ENCODE data around the gene PCNT. TPM values are rescaled to one million over a fixed set of nuclear protein-coding genes. Genes with fewer than 3 reads are reported as not detected.
A peak's percentile ranks its signal among the peaks of the same experiment; 100 is the strongest.

Gene PCNT
- total and polyA plus RNA-seq, 9 of the 15 experiments (the other 6 are each of a cell fraction or from before 2014, with no cell fraction given): 9.1 to 53.5 (median 31.3) TPM

DNA sequence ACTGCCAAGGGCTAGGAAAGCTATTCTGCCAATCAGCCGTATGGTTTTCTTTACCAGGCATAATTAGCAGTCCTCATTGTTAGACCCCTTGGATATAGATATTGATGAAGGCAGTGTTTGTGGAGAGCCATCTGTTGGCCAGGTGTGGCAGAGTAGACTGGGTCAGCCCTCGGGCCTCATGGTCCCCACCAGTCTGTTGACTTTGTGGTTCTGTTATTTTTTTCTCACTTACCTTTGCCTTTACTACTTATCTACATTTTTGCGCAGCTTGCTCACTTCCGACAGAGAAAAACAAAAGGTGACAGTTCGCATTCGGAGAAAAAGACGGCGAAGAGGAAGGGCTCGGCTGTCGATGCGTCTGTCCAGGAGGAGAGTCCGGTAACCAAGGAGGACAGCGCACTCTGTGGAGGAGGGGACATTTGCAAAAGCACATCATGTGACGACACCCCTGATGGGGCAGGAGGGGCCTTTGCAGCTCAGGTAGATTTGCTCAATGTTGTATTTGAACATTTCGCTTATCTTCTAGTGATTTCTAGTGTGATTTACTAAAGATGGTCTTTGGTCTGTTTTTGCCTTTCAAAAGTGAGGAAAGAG is 2.3 kb downstream of the PCNT start:
- H3K27ac ChIP-seq (ENCODE audit: extremely low read depth, low read depth, low read length): no peak overlapping the region
- H3K79me2 ChIP-seq (ENCODE audit: control insufficient read depth, insufficient read depth, low read length): peaks cover 74% of the 10 kb centered on the region
- no peaks in the 10 kb centered on the region for H3K27me3 ChIP-seq (ENCODE audit: control insufficient read depth in 2 of 2, insufficient read depth in 2 of 2, low read length in 2 of 2)
- H3K4me1 ChIP-seq (replicated peaks in 1 of 2; ENCODE audit: control insufficient read depth in 2 of 2, insufficient read depth in 2 of 2, low read length in 2 of 2): peaks cover 16 to 43% of the 10 kb centered on the region in 2 experiments; a peak in 4 of 5 replicates
- intact Hi-C loops (cut with micrococcal nuclease) (no loop called here), in situ Hi-C loops (cut with MboI) (no loop called here)
- POLR2A ChIA-PET: interaction anchor here (0.7 to 2.1 kb wide), 12 partner anchors 8 to 310 kb away, joined by 3 to 13 read pairs (median 3); no protein-coding TSS in a partner anchor
- WGBS (ENCODE audit: insufficient coverage, low coverage, missing lambda C conversion rate): 71% methylated on average over 15 of the region's 15 CpGs
- CTCF ChIA-PET (ENCODE audit: low intra/inter-chr PET ratio): interaction anchor here (1.1 kb wide), 1 partner anchor 101 kb away, joined by 4 read pairs; no protein-coding TSS in a partner anchor
- H4K20me1 ChIP-seq (replicated peaks; ENCODE audit: control insufficient read depth, insufficient read depth, low read length): peaks cover 14% of the 10 kb centered on the region
- BruUV-seq (replicated peaks): no TSS peak
- H3K9me3 ChIP-seq (replicated peaks; ENCODE audit: control insufficient read depth, insufficient read depth, low read depth, low read length): no peaks in the 10 kb centered on the region
- no peak overlapping the region for H3K4me3 ChIP-seq
- ATAC-seq (no peak), DNase-seq (ENCODE audit: extremely low read depth in 1 of 4, low spot score in 3 of 4) (peak in 1 of 4 experiments; percentile 41), FAIRE-seq (no peak)
- no peak overlapping the region for H2AFZ ChIP-seq (ENCODE audit: low read depth, low read length)
- TF ChIP-seq, protein P1, sequence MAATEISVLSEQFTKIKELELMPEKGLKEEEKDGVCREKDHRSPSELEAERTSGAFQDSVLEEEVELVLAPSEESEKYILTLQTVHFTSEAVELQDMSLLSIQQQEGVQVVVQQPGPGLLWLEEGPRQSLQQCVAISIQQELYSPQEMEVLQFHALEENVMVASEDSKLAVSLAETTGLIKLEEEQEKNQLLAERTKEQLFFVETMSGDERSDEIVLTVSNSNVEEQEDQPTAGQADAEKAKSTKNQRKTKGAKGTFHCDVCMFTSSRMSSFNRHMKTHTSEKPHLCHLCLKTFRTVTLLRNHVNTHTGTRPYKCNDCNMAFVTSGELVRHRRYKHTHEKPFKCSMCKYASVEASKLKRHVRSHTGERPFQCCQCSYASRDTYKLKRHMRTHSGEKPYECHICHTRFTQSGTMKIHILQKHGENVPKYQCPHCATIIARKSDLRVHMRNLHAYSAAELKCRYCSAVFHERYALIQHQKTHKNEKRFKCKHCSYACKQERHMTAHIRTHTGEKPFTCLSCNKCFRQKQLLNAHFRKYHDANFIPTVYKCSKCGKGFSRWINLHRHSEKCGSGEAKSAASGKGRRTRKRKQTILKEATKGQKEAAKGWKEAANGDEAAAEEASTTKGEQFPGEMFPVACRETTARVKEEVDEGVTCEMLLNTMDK (IDR thresholded peaks at IDR 0.05; ENCODE audit: borderline replicate concordance, insufficient read depth, low read depth, low read length, poor library complexity, severe bottlenecking): peak; percentile 11
- TF ChIP-seq ZNF232 (CRISPR knock-in tag; IDR thresholded peaks at IDR 0.05): no peak
- peak; percentile 35; the same call in 1 of the 2 replicates for TF ChIP-seq MYC (IDR thresholded peaks at IDR 0.05; ENCODE audit: low read depth, low read length)
- no peak for TF ChIP-seq MYC (CRISPR knock-in tag; IDR thresholded peaks at IDR 0.05; ENCODE audit: borderline replicate concordance, low read depth)
- no peak for TF ChIP-seq STAG1 (CRISPR knock-in tag; IDR thresholded peaks at IDR 0.05; ENCODE audit: borderline replicate concordance)
- TF ChIP-seq ZEB2 (IDR thresholded peaks at IDR 0.05): peak; percentile 79
- TF ChIP-seq TOE1 (IDR thresholded peaks at IDR 0.05; ENCODE audit: borderline replicate concordance): 0 out of 2 replicates have a peak, but pooled peaks have one; percentile 31
- no peak for TF ChIP-seq TOE1 (CRISPR knock-in tag; IDR thresholded peaks at IDR 0.05; ENCODE audit: borderline replicate concordance, low read depth)
- peak in 1 of 2 experiments; percentile 19; a peak in 1 of 4 replicates for TF ChIP-seq RAD21 (CRISPR knock-in tag; conservative IDR thresholded peaks at IDR 0.05 in 1 of 2, IDR thresholded peaks at IDR 0.05 in 1 of 2)
- TF ChIP-seq, protein P2, sequence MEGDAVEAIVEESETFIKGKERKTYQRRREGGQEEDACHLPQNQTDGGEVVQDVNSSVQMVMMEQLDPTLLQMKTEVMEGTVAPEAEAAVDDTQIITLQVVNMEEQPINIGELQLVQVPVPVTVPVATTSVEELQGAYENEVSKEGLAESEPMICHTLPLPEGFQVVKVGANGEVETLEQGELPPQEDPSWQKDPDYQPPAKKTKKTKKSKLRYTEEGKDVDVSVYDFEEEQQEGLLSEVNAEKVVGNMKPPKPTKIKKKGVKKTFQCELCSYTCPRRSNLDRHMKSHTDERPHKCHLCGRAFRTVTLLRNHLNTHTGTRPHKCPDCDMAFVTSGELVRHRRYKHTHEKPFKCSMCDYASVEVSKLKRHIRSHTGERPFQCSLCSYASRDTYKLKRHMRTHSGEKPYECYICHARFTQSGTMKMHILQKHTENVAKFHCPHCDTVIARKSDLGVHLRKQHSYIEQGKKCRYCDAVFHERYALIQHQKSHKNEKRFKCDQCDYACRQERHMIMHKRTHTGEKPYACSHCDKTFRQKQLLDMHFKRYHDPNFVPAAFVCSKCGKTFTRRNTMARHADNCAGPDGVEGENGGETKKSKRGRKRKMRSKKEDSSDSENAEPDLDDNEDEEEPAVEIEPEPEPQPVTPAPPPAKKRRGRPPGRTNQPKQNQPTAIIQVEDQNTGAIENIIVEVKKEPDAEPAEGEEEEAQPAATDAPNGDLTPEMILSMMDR (IDR thresholded peaks at IDR 0.05 in 2 of 3, conservative IDR thresholded peaks at IDR 0.05 in 1 of 3; ENCODE audit: insufficient read depth in 2 of 3, low read depth in 1 of 3, low read length in 3 of 3): peak in 2 of 3 experiments; percentile 32 to 37; a peak in 3 of 6 replicates
- peak overlapping the region; percentile 67 to 70; a peak in 3 of 4 replicates for H3K9ac ChIP-seq (ENCODE audit: insufficient read depth in 1 of 2, low read depth in 2 of 2, low read length in 2 of 2)
- no peaks in the 10 kb centered on the region for H3K9me1 ChIP-seq (ENCODE audit: control insufficient read depth, insufficient read depth, low read length)
- peak overlapping the region; percentile 11 for H3K4me2 ChIP-seq (ENCODE audit: insufficient read depth, low read length)
- H3K36me3 ChIP-seq (ENCODE audit: control insufficient read depth, insufficient read depth, low read length): peaks cover 56% of the 10 kb centered on the region
